A673 (cell line): Measurements from ENCODE around the gene TRAPPC2L.

Experiments used
- CTCF ChIP-seq: fragments of 300-800, 200-600 bp; sonication (generic); conservative IDR thresholded peaks from 2 replicates; pipeline ENCODE4 v1.5.1; 2017; ENCODE audit warnings: low read depth, mild to moderate bottlenecking, antibody characterized with exemption, low read length, moderate library complexity, mixed read lengths
- EZH2 ChIP-seq: fragments of 200-600 bp; sonication (generic); IDR thresholded peaks from 2 replicates; pipeline ENCODE4 v1.6.1; 2017; ENCODE audit warnings: borderline replicate concordance, low read depth, mild to moderate bottlenecking, mixed read lengths, antibody characterized with exemption, low read length; ENCODE audit not compliant: poor library complexity, severe bottlenecking

GRCh38 chr16:88812513-88813268, 44.2 kb upstream of the TRAPPC2L start:
- TF ChIP-seq CTCF = no peak
- TF ChIP-seq EZH2 = no peak
